Measurements from ENCODE around the gene PRKG1. TPM values are rescaled to one million over a fixed set of nuclear protein-coding genes. Genes with fewer than 3 reads are reported as not detected.
A peak's percentile ranks its signal among the peaks of the same experiment; 100 is the strongest.

The PRKG1 gene
- total and polyA plus RNA-seq, 12 donors: 3.8 to 48.1 (median 29.9) TPM

- ATAC-seq (no peak), DNase-seq (no peak)
- Histone ChIP-seq H3K36me3 (no peaks in the 10 kb centered on the region), H3K4me1 (peaks cover 0 to 52% (median 14%) of the 10 kb centered on the region in 9 donors), H3K27me3 (no peaks in the 10 kb centered on the region), H3K9me3 (no peaks in the 10 kb centered on the region), H3K27ac (no peak overlapping the region), H3K4me3 (no peak overlapping the region)
- no peak for TF ChIP-seq CTCF (IDR thresholded peaks at IDR 0.05)
- intact Hi-C loops (cut with DNase I): loop anchor here in 2 of 10 donors (10.0 kb wide), 1 partner anchor 158 kb away; no protein-coding TSS in a partner anchor
These were observed 12.8 kb downstream of the PRKG1 start for GRCh38 chr10:51087114-51087513.

DNA sequence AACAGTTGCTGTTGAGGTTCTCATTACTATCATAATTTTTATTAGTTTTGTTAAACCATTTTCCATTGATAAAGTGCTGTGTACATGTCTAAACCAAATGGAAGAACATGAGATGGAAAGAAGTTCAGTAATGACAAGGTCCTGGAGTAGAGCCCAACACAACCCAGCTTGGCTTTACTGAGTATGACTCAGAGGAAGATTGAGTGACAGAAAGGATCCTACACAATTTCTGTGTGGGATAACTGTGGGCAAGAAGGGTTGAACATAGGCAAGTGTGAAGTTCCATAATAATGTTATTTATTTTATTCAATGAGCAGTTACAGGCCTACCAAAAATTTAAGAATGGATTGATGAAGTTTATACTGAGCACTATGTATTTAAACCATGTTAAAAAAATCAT is 15.9 kb downstream of the PRKG1 start:
- Histone ChIP-seq H3K4me1 (peaks cover 0 to 52% (median 21%) of the 10 kb centered on the region in 9 donors), H3K27ac (peak overlapping the region in 1 of 10 donors; percentile 6), H3K36me3 (no peaks in the 10 kb centered on the region), H3K4me3 (no peak overlapping the region), H3K9me3 (no peaks in the 10 kb centered on the region), H3K27me3 (no peaks in the 10 kb centered on the region)
- intact Hi-C loops (cut with DNase I): loop anchor here in 1 of 10 donors (5.0 kb wide), 1 partner anchor 142 kb away; no protein-coding TSS in a partner anchor
- DNase-seq: peak in 1 of 2 donors; percentile 43
- peak in 5 of 8 donors; percentile 28 to 78 (median 70) for ATAC-seq
- no peak for TF ChIP-seq CTCF (IDR thresholded peaks at IDR 0.05)

DNA sequence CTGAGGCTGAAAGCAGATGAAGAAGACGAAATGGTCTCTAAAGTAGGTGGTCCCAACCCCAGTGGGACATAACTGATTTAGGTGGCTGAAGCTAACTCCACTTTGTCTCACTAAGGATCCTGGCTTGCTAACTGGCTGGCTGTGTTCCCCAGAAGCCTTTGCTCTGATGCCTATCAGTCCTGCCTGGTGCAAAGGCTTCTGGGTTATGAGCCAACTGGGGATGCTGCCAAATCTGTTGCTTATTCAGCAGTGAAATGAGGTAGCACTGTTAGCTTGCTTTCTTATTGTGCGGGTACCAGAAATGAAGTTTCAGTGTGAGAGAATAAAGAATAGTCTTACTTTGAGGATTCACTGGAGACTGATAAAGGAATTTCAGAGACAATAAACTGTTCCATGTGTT is 18.1 kb downstream of the PRKG1 start:
- Histone ChIP-seq H3K27me3 (no peaks in the 10 kb centered on the region), H3K36me3 (no peaks in the 10 kb centered on the region), H3K4me3 (no peak overlapping the region), H3K27ac (peak overlapping the region in 7 of 10 donors; percentile 10 to 60 (median 48)), H3K9me3 (no peaks in the 10 kb centered on the region), H3K4me1 (peaks cover 0 to 62% (median 23%) of the 10 kb centered on the region in 9 donors)
- intact Hi-C loops (cut with DNase I): loop anchor here in 1 of 10 donors (5.0 kb wide), 1 partner anchor 140 kb away; no protein-coding TSS in a partner anchor
- TF ChIP-seq CTCF (IDR thresholded peaks at IDR 0.05): no peak
- DNase-seq: peak; percentile 61 to 88
- 40 to 55% methylated on average over 2 of the region's 2 CpGs for WGBS, 2 donors
- ATAC-seq: peak; percentile 79 to 92 (median 86)

DNA sequence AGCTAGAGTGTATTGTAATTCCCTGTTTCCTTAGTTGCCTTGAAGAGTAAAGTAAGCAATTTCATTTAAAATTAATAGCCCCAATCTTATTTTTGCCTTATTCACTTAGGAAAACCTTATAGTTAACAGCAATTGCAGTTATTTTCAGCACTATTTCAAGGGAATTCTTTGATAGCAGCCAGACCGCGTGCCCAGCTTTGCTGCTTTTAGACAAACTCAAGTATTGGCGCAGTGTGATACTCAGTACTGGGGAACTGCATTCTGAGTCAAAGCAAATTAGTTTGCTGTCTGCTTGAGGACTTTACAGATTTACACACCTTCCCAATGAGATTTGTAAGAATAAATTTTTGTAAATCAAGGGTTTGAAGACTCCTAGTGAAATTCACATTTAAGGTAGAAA is 21.2 kb downstream of the PRKG1 start:
- intact Hi-C loops (cut with DNase I): no loop called here
- peak in 2 of 8 donors; percentile 37 to 44 for ATAC-seq
- no peaks in the 10 kb centered on the region for H3K36me3 ChIP-seq
- H3K9me3 ChIP-seq: no peaks in the 10 kb centered on the region
- peaks cover 0 to 59% (median 23%) of the 10 kb centered on the region in 9 donors for H3K4me1 ChIP-seq
- H3K4me3 ChIP-seq: no peak overlapping the region
- H3K27ac ChIP-seq: peak overlapping the region in 1 of 10 donors; percentile 3
- DNase-seq: no peak
- WGBS, 2 donors: 37 to 46% methylated on average over 3 of the region's 3 CpGs
- no peaks in the 10 kb centered on the region for H3K27me3 ChIP-seq
- TF ChIP-seq CTCF (IDR thresholded peaks at IDR 0.05): no peak
